Eye (tissue), 1 donor: ENCODE data around the gene ZNF33B.
A peak's percentile ranks its signal among the peaks of the same experiment; 100 is the strongest.
"Not testable (repeated sequence)": the region's sequence is repeated elsewhere in the genome, so short reads cannot be mapped to it uniquely, and the experiment has no call there.

Source experiments
- DNase-seq: peaks from one replicate; pipeline ENCODE4 v3.0.0-alpha.2; 2015

ZNF33B gene

DNA sequence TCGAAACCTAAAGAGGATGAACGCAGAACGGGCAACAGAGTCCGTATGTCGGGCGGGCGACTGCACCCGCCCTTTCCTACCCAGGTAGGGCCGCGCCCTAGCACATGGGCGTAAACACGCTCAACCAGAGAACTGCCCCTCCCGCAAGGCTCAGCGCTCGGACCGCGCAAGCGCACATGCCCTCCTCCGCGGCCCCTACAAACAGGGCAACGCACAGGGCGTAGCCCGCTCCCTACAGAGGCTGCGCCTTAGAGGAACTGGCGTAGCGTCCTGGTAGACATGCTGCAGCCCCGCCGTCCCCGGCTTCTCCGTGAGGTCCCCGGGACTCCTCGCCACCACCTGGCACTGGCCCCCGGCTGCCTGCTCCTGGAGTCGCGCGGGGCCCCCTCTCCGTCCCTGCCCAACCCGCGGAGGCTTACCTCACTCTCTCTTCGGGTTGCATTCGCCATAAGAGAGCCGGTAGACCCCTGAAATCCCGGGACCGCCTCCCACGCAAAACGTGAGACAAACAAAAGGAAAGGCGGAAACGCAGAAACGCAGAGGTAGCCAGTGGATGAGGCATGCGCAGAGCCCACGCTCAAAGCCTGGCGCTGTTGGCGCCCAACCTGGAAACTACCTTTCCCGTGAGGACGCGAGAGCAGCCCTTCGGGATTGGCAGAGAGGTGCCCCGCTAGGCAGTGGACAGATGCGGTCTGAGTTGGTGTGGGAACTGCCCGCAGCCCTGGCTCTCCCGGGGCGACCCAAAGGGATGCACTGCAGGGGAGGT, at the start of gene ZNF33B:
ZNF33B (minus strand) TSS at position 516 of the 766 bp plus-strand sequence. CDS start 1,642 bp downstream, outside the sequence.
- DNase-seq = peak; percentile 97

GRCh38 chr10:42684517-42684916, 46.1 kb upstream of the ZNF33B start:
- DNase-seq = no peak

- DNase-seq = no peak
These were observed 41.9 kb upstream of the ZNF33B start for GRCh38 chr10:42680267-42680666.

GRCh38 chr10:42665181-42665979, 27.0 kb upstream of the ZNF33B start:
- not testable (repeated sequence) for DNase-seq

- DNase-seq = no peak
These were observed 16.0 kb upstream of the ZNF33B start for GRCh38 chr10:42654419-42654818.

GRCh38 chr10:42652858-42653257, 14.5 kb upstream of the ZNF33B start:
- no peak for DNase-seq

DNA sequence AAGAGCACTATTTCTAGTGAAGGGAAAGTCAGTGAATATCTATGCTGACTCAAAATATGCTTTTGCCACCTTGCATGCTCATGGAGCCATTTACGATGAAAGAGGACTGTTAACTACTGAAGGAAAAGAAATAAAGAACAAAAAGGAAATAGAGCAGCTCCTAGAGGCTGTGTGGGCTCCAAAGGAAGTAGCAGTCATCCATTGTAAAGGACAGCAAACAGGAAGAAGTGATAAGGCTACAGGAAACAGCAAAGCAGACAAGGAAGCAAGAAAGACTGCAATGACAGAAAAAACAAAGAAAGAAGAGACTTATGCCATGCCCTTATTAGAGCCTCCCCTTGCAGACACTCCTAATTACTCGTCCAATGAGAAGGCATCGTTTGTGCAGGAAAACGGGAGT, 12.0 kb upstream of the ZNF33B start:
- no peak for DNase-seq

DNA sequence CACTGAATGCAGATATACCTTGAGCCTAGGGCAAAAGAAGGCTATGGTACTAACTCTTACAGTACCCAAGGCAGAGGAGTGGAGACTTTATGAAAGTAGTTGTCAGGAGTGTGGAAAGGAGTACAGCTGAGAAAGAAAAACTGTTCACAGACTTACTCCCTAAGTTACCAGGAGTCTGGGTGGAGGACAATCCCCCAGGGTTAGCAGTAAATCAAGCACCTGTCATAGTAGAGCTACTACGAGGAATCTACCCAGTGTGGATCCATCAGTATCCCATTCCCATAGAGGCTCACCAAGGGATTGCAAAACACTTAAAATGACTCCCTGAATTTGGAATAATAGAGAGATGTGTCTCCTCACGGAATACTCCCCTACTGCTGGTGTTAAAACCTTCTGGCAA, 10.1 kb upstream of the ZNF33B start:
- no peak for DNase-seq

DNA sequence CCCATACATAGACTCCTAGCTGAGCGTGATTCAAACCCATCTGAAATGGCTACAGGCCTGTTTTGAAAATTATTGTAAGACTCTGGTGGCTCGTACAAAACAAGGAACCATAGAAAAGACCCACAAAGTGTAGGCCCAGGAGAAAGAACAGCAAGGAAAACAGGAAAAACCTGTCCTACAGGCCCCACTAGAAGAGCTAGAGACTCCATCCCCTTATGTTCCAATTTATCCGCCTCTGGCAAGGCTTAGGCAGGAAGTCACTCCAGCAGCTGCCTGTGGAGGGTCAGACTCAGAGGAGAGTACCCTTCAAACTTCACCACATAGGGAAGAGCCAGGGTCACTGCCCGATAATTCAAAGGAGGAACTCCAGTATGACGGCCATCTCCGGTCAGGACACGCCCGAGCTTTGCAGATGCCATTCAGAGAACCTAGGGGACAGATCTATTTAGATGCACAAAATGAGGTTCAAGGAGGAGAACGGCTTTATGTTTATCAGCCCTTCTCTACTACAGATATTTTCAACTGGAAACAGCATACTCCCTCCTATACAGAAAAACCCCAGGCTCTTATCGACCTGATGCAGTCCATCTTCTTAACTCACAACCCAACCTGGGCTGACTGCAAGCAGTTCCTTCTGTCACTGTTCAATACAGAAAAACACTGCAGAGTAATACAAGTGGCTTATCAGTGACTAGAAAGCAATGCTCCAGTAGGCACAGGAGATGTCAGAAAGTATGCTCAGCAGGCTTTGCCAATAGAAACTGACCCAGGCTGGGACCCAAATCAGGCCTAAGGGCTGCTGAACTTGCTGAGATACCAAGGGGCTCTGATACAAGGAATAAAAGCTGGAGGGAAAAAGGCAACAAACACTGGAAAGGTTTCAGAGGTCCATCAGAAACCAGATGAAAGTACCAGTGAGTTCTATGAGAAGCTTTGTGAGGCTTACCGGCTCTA, 8.6 kb upstream of the ZNF33B start:
- peak; percentile 6 for DNase-seq

DNA sequence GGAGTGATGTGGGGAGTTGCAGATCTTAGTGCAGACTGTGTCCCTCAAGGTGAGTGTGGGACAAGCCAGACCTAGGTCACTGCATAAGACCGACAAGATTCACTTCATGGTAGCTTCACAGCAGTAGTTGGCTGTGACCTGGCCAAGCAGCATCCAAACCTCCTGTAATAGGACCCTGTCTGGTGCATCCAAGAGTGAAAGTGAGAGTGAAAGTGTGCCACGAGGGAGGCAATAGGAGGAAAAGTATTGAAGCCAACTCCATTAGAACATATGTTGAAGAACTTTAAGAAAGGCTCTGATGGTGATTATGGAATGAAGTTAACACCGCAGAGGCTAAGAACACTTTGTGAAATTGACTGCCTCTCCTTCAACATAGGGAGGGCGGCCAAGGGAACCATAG, 7.8 kb upstream of the ZNF33B start:
- no peak for DNase-seq

- no peak for DNase-seq
These were observed 7.1 kb upstream of the ZNF33B start for GRCh38 chr10:42645516-42645915.

DNA sequence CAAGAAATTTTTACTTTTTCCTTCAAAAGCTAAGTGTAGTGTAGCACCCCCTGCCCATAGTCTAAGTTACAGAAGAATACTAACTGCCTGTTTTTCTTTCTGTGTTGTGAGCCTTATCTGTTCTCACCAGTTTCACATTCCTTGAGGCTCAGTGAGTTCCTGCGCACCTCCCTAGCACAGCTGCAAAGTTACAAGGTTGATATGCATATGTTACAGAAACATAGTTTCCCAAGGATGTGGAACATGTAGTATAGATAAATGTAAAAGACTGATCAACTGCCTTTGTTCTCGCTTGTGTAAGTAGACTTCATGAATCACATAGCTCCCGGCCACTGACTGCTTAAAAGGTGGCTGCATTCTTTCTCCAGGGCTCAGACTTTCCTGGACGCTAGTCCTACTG, 6.7 kb upstream of the ZNF33B start:
- no peak for DNase-seq

DNA sequence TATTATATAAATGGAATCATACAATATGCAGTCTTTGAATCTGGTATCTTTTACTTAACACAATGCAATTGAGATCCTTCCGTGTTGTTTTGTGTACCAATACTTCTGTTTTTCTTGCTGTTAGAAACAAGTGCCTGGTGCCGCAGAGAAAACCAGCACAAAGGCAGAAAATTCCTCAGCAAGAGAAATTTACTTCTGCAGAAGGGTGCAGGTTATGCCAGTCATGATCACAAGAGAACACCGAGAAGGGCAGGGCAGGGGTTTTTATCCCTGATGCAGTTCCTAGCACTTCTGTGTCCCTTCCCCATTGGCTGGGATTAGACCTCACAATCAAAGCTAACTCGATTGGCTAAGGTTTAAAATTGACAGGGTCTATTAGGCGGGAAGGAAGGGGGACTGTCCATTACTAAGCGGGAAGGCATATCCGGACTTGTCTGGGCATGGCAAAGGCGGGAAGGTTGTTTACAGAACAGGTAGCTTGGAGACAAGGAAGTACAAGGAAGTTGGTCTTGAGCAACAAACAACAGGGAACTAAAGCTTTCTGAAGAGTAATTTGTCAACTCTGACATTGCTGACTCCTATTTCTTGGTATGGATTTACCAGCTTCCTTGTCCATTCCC, 2.4 kb upstream of the ZNF33B start:
- DNase-seq = no peak

DNA sequence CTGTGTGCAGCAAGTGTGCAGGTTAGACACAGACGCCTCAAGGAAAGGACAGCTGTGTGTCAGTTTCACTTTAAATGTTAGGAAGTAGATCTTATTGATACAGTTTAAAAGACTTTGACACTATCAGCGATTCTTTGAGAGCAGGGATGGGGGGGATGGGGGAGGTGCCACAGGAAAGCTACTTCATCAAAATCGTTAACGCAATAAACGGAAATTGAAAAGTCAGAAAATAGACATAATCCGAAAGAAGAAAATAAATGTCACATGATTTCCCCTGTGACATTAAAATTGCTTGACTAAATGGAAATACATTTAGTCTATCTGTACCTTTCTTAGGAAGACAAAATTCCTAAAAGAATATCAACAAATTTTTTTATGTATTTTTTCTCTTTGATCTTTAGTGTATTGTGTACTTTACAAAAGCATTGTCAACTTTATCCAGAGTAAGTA, 476 bp upstream of the ZNF33B start:
- DNase-seq = no peak

- no peak for DNase-seq
These were observed 719 bp downstream of the ZNF33B start for GRCh38 chr10:42637648-42638054.

DNA sequence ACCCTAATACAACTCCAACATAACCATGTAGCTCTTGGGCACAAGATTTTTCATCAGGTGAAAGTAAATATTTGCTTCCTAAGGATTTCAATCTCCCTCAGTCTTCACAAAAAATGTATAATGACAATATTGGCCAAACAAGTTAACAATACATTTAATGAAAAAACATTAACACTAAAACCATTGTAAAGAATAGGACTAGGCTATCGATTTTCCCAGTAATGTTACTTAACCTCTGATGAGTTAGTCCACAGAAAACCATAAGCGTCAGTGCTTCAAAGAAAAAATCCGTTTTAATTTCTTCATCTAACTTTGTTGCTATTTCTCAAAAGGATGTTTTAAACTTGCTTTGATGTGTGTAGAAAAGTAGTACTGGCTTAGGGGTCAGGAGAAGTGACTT, 1.2 kb downstream of the ZNF33B start:
- no peak for DNase-seq

DNA sequence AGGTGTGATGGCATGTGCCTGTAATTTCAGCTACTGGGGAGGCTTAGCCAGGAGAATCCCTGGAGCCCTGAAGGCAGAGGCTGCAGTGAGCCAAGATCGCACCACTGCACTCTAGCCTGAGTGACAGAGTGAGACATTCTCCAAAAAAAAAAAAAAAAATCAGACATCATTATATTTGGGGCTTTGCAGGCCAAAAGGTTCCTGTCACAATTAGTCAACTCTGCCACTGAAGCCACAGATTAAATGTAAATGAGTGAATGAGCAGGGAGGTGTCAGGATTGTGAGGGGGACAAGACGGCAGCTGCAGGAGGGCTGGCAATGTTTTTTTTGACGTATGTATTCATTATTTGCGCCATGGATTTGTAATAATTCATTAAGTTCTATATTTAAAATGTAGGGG, 3.3 kb downstream of the ZNF33B start:
- no peak for DNase-seq

DNA sequence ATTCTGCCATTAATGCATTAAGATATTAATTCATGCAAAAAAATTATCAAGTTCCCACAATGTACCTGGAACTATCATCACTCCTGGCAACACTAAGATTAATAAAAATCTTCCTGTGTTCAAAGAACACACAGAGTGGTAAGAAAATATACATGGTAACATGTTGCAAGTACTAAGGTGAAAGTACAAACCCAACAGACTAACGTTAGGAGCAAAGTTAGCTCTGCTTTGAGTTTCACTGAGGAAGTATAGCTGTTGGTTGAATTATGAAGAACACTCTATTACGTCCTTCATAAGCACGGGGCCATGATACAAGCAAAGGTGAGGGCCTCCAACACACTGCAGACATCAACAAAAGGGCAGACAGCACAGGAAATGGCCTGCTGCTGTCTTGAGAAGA, 5.8 kb downstream of the ZNF33B start:
- no peak for DNase-seq

GRCh38 chr10:42630537-42631134, 7.7 kb downstream of the ZNF33B start:
- no peak for DNase-seq

DNA sequence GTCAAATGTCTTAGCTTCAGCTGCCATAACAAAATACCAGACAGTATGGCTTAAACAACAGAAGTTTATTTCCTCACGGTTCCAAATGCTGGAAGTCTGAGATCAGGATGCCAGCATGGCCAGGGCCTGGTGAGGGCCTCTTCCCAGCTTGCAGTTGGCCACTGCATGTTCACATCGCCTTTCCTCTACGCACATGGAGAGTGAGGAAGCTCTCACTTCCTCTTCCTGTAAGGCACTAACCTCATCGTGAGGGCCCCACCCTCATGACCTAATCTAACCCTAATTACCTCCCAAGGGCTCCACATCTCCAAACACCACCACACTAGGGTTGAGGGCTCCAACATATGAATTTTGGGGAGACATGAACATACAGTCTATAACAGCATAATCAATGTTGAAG, 14.4 kb downstream of the ZNF33B start:
- no peak for DNase-seq

DNA sequence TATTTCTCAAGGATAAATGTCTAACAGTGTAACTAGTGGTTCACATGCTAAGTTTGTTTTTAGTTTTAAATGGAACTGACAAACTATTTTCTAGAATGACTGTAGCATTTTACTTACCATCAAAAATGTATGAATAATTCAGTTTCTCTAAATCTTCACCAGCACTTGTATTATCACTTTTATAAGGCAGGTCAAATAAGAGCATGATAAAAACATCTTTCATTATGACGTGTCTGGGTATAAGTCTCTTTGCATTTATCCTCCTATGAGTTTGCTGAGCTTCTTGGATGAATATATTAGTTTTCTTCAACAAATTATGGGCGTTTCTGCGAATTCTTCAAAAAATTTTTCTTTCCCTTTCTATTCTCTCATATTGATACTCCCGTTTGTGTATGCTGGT, 19.9 kb downstream of the ZNF33B start:
- no peak for DNase-seq

GRCh38 chr10:42615419-42615818, 23.0 kb downstream of the ZNF33B start:
- DNase-seq = no peak
